ENCODE measurements around the gene SMIM36. TPM values are rescaled to one million over a fixed set of nuclear protein-coding genes. Genes with fewer than 3 reads are reported as not detected.

SMIM36 gene
- total and polyA plus RNA-seq, 10 of the 15 experiments (the other 5 are each of a cell fraction or from before 2014, with no cell fraction given): not detected

DNA sequence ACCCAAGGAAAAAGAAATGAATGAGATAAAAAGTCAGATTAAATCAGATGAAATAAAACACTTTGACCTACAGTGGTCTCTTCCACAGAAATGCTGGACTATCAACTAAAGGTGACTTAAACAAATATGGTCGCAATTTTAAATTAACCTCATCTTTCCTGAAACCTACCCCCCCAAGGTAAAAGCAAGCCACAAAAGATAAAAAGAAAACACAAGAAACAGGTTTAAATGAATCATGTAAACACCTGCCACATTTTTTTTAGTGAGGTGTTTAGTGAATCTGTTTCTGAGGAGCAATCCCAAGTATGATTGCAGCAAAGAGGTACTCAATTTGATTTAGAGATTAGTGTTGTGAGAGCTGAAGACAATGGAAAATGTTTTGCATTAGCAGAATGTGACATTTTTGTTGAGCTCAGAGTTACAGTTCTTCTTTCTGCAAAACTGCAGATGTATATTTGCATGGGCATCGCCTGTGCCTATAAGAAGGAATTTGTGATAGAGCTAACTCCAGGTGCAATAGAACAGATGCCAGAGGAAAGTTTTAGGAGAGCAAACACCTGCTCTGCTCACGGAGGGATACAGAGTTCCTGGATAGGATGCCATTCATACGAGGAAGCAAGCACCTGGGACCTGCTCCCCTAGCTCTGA is 86.2 kb downstream of the SMIM36 start (continued):
- TF ChIP-seq ZNF274 (IDR thresholded peaks at IDR 0.05; ENCODE audit: insufficient read depth, insufficient read length): no peak
- TF ChIP-seq HCFC1 (IDR thresholded peaks at IDR 0.05; ENCODE audit: low read length): no peak
- TF ChIP-seq CHD4 (IDR thresholded peaks at IDR 0.05): no peak
- TF ChIP-seq, protein P1, sequence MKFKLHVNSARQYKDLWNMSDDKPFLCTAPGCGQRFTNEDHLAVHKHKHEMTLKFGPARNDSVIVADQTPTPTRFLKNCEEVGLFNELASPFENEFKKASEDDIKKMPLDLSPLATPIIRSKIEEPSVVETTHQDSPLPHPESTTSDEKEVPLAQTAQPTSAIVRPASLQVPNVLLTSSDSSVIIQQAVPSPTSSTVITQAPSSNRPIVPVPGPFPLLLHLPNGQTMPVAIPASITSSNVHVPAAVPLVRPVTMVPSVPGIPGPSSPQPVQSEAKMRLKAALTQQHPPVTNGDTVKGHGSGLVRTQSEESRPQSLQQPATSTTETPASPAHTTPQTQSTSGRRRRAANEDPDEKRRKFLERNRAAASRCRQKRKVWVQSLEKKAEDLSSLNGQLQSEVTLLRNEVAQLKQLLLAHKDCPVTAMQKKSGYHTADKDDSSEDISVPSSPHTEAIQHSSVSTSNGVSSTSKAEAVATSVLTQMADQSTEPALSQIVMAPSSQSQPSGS (IDR thresholded peaks at IDR 0.05; ENCODE audit: low read length): 0 out of 2 replicates have a peak, but pooled peaks have one; percentile 25
- no peak for TF ChIP-seq NFXL1 (IDR thresholded peaks at IDR 0.05; ENCODE audit: borderline replicate concordance)
- TF ChIP-seq RUNX3 (IDR thresholded peaks at IDR 0.05; ENCODE audit: low read length): peak; percentile 66
- TF ChIP-seq, protein P2, sequence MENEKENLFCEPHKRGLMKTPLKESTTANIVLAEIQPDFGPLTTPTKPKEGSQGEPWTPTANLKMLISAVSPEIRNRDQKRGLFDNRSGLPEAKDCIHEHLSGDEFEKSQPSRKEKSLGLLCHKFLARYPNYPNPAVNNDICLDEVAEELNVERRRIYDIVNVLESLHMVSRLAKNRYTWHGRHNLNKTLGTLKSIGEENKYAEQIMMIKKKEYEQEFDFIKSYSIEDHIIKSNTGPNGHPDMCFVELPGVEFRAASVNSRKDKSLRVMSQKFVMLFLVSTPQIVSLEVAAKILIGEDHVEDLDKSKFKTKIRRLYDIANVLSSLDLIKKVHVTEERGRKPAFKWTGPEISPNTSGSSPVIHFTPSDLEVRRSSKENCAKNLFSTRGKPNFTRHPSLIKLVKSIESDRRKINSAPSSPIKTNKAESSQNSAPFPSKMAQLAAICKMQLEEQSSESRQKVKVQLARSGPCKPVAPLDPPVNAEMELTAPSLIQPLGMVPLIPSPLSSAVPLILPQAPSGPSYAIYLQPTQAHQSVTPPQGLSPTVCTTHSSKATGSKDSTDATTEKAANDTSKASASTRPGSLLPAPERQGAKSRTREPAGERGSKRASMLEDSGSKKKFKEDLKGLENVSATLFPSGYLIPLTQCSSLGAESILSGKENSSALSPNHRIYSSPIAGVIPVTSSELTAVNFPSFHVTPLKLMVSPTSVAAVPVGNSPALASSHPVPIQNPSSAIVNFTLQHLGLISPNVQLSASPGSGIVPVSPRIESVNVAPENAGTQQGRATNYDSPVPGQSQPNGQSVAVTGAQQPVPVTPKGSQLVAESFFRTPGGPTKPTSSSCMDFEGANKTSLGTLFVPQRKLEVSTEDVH (IDR thresholded peaks at IDR 0.05; ENCODE audit: low read depth, partially characterized antibody): no peak
- no peak for TF ChIP-seq LARP7 (IDR thresholded peaks at IDR 0.05)
- peak in 1 of 2 experiments; percentile 16; a peak in 1 of 4 replicates for TF ChIP-seq IKZF2 (IDR thresholded peaks at IDR 0.05)
- 0 out of 2 replicates have a peak, but pooled peaks have one; percentile 34 for TF ChIP-seq IKZF1 (conservative IDR thresholded peaks at IDR 0.05)
- no peak for TF ChIP-seq NR2C2 (IDR thresholded peaks at IDR 0.05; ENCODE audit: borderline replicate concordance, control insufficient read depth, insufficient read length, low read depth)
- TF ChIP-seq, protein P3, sequence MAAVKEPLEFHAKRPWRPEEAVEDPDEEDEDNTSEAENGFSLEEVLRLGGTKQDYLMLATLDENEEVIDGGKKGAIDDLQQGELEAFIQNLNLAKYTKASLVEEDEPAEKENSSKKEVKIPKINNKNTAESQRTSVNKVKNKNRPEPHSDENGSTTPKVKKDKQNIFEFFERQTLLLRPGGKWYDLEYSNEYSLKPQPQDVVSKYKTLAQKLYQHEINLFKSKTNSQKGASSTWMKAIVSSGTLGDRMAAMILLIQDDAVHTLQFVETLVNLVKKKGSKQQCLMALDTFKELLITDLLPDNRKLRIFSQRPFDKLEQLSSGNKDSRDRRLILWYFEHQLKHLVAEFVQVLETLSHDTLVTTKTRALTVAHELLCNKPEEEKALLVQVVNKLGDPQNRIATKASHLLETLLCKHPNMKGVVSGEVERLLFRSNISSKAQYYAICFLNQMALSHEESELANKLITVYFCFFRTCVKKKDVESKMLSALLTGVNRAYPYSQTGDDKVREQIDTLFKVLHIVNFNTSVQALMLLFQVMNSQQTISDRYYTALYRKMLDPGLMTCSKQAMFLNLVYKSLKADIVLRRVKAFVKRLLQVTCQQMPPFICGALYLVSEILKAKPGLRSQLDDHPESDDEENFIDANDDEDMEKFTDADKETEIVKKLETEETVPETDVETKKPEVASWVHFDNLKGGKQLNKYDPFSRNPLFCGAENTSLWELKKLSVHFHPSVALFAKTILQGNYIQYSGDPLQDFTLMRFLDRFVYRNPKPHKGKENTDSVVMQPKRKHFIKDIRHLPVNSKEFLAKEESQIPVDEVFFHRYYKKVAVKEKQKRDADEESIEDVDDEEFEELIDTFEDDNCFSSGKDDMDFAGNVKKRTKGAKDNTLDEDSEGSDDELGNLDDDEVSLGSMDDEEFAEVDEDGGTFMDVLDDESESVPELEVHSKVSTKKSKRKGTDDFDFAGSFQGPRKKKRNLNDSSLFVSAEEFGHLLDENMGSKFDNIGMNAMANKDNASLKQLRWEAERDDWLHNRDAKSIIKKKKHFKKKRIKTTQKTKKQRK (IDR thresholded peaks at IDR 0.05; ENCODE audit: low read depth, low read length): no peak
- TF ChIP-seq BMI1 (IDR thresholded peaks at IDR 0.05; ENCODE audit: borderline replicate concordance): no peak
- TF ChIP-seq RCOR1 (conservative IDR thresholded peaks at IDR 0.05; ENCODE audit: low read depth, low read length): no peak
- TF ChIP-seq ATF7 (IDR thresholded peaks at IDR 0.05; ENCODE audit: low read depth): no peak
- no peak for TF ChIP-seq PAX5 (IDR thresholded peaks at IDR 0.05; ENCODE audit: borderline replicate concordance, low read depth, low read length)
- TF ChIP-seq SIX5 (IDR thresholded peaks at IDR 0.05; ENCODE audit: low read depth, low read length, severe bottlenecking): no peak
- TF ChIP-seq, protein P4, sequence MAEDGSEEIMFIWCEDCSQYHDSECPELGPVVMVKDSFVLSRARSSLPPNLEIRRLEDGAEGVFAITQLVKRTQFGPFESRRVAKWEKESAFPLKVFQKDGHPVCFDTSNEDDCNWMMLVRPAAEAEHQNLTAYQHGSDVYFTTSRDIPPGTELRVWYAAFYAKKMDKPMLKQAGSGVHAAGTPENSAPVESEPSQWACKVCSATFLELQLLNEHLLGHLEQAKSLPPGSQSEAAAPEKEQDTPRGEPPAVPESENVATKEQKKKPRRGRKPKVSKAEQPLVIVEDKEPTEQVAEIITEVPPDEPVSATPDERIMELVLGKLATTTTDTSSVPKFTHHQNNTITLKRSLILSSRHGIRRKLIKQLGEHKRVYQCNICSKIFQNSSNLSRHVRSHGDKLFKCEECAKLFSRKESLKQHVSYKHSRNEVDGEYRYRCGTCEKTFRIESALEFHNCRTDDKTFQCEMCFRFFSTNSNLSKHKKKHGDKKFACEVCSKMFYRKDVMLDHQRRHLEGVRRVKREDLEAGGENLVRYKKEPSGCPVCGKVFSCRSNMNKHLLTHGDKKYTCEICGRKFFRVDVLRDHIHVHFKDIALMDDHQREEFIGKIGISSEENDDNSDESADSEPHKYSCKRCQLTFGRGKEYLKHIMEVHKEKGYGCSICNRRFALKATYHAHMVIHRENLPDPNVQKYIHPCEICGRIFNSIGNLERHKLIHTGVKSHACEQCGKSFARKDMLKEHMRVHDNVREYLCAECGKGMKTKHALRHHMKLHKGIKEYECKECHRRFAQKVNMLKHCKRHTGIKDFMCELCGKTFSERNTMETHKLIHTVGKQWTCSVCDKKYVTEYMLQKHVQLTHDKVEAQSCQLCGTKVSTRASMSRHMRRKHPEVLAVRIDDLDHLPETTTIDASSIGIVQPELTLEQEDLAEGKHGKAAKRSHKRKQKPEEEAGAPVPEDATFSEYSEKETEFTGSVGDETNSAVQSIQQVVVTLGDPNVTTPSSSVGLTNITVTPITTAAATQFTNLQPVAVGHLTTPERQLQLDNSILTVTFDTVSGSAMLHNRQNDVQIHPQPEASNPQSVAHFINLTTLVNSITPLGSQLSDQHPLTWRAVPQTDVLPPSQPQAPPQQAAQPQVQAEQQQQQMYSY (CRISPR knock-in tag; IDR thresholded peaks at IDR 0.05): no peak
